Mucosa of stomach (tissue), 1 donor: Measurements from ENCODE around the gene FBXO36.

Experiments used
- H3K27me3 ChIP-seq: one replicate; pipeline ENCODE4 v1.7.0; 2013; ENCODE audit warnings: mild to moderate bottlenecking, low read length; ENCODE audit not compliant: control insufficient read depth, insufficient read depth
- H3K36me3 ChIP-seq: one replicate; pipeline ENCODE4 v1.7.0; 2013; ENCODE audit warnings: low read length; ENCODE audit not compliant: control insufficient read depth, insufficient read depth
- H3K4me1 ChIP-seq: one replicate; pipeline ENCODE4 v1.7.0; 2013; ENCODE audit warnings: mild to moderate bottlenecking, low read length; ENCODE audit not compliant: control insufficient read depth, insufficient read depth
- H3K4me3 ChIP-seq: one replicate; pipeline ENCODE4 v1.7.0; 2013; ENCODE audit warnings: low read length
- H3K9ac ChIP-seq: one replicate; pipeline ENCODE4 v1.7.0; 2013; ENCODE audit warnings: mild to moderate bottlenecking, low read length, moderate library complexity
- H3K9me3 ChIP-seq: one replicate; pipeline ENCODE4 v1.7.0; 2013; ENCODE audit warnings: mild to moderate bottlenecking, low read length, moderate library complexity; ENCODE audit not compliant: control insufficient read depth
- donor health status: Pancreatic carcinoma.

FBXO36 gene

DNA sequence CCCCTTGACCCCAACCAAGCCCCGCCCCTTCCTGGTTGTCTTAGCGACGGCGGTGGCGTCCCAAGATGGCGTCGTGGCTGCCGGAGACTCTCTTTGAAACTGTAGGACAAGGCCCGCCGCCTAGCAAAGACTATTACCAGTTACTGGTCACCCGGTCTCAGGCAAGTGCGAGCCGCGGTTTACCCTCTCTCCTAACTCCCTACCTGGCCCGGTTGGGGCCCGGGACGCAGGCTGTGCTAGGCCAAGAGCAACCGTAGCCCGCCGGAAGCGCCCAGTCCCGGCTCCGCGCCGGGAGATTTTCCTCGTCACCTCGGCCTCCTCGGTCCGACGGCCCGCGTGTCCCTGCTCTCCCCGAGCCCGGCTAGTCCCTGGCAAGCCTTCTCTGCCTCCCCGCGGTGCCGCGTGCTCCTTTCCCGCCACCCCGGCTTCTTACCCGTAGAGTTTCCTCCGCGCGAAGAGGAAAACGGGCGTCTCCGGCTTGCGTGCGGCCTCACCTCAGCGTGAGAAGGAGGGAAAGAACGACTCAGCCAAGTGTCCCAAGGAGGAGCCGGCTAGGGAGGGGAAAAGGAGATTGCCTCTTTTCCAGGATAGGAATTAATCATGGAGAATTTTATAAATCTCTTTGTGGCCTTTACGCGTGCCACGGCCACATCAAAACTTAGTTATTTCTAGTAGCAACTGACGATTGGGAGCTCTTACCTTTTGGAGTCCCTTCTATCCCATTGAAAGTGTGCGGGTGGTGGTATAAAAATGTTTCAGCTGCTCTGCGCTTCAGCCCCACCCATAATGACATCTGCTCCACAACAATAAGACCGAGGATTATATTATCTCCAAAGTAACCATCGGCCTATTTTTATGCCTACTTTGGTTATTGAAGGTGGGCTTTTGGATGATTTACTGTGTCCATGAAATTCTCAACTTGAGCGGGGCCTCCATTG, at the start of gene FBXO36:
Gene FBXO36, plus strand, starts transcription at position 55 of the 938 bp plus-strand sequence. Its CDS starts 11 bp downstream, at position 66.
- H3K4me3 ChIP-seq, result peak within 1 kb of the TSS; percentile 95
- peak within 1 kb of the TSS; percentile 96 for H3K9ac ChIP-seq
- H3K4me1 ChIP-seq, result peaks cover 11% of the 10 kb centered on the region
- H3K36me3 ChIP-seq, result no peaks in the 10 kb centered on the region
- no peaks in the 10 kb centered on the region for H3K9me3 ChIP-seq
- no peaks in the 10 kb centered on the region for H3K27me3 ChIP-seq

GRCh38 chr2:229873123-229873581, 49.2 kb upstream of the FBXO36 start:
- Histone ChIP-seq H3K36me3 (no peaks in the 10 kb centered on the region), H3K9ac (no peak overlapping the region), H3K9me3 (no peaks in the 10 kb centered on the region), H3K4me1 (no peaks in the 10 kb centered on the region), H3K27me3 (no peaks in the 10 kb centered on the region), H3K4me3 (no peak overlapping the region)

- Histone ChIP-seq H3K9ac (no peak overlapping the region), H3K36me3 (no peaks in the 10 kb centered on the region), H3K4me1 (no peaks in the 10 kb centered on the region), H3K27me3 (no peaks in the 10 kb centered on the region), H3K4me3 (no peak overlapping the region), H3K9me3 (no peaks in the 10 kb centered on the region)
Measured at GRCh38 chr2:229874647-229875046, 47.7 kb upstream of the FBXO36 start.

DNA sequence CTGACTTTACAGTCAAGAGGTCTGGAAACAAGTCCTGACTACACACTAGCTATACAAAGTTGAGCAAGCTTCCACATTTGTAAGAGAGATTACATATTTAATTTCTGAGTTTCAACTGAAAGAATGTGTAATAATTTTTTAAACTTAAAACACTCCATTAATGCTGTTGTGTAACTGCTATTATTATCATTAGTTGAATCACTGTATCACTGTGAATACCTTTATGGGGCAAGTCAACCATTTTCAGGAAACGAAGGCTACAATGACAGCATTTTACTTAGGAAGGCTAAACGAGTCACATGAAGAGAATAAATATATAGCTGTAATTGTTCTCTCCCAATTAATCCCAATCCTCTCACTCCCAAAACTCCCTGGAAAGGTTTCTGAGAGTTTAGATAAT, 46.8 kb upstream of the FBXO36 start:
- H3K9ac ChIP-seq, result no peak overlapping the region
- no peaks in the 10 kb centered on the region for H3K9me3 ChIP-seq
- no peaks in the 10 kb centered on the region for H3K4me1 ChIP-seq
- no peaks in the 10 kb centered on the region for H3K27me3 ChIP-seq
- H3K36me3 ChIP-seq, result no peaks in the 10 kb centered on the region
- H3K4me3 ChIP-seq, result no peak overlapping the region

GRCh38 chr2:229879191-229879950, 42.9 kb upstream of the FBXO36 start:
- Histone ChIP-seq H3K36me3 (no peaks in the 10 kb centered on the region), H3K27me3 (no peaks in the 10 kb centered on the region), H3K4me1 (no peaks in the 10 kb centered on the region), H3K9ac (no peak overlapping the region), H3K4me3 (no peak overlapping the region), H3K9me3 (no peaks in the 10 kb centered on the region)

DNA sequence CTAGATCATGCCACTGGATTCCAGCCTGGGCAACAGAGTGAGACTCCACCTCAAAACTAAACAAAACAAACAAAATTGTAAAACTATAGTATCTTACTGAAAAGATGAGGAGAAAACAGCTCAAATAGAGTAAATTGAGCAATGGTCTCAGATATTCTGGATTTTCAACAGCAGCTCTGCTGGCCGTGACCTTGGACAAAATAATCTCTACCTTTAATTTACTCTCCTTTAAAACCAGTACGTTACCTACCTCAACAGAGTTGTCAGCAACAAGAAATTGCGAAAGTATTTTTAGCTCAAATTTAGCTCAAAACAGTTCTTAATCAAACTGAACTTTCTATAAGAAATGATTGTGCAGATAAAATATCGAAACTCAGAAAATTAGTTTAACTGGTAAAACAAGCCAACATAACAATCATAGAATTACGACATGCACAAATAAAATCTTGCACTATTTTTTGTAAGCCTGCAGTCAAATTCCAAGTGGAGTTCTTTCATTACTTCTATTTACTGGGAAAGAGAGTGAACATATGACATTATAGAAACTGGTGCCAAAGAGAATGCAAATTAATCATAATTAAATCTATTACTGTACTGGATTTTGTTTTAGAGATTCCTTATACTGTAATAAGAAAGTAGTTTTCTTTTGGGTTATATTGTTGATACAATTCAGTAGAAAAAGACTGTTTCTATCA, 41.3 kb upstream of the FBXO36 start:
- no peak overlapping the region for H3K9ac ChIP-seq
- H3K9me3 ChIP-seq, result no peaks in the 10 kb centered on the region
- H3K36me3 ChIP-seq, result no peaks in the 10 kb centered on the region
- H3K27me3 ChIP-seq, result no peaks in the 10 kb centered on the region
- no peaks in the 10 kb centered on the region for H3K4me1 ChIP-seq
- H3K4me3 ChIP-seq, result no peak overlapping the region

GRCh38 chr2:229882583-229882982, 39.7 kb upstream of the FBXO36 start:
- Histone ChIP-seq H3K4me3 (no peak overlapping the region), H3K9ac (no peak overlapping the region), H3K9me3 (no peaks in the 10 kb centered on the region), H3K27me3 (no peaks in the 10 kb centered on the region), H3K36me3 (no peaks in the 10 kb centered on the region), H3K4me1 (no peaks in the 10 kb centered on the region)

DNA sequence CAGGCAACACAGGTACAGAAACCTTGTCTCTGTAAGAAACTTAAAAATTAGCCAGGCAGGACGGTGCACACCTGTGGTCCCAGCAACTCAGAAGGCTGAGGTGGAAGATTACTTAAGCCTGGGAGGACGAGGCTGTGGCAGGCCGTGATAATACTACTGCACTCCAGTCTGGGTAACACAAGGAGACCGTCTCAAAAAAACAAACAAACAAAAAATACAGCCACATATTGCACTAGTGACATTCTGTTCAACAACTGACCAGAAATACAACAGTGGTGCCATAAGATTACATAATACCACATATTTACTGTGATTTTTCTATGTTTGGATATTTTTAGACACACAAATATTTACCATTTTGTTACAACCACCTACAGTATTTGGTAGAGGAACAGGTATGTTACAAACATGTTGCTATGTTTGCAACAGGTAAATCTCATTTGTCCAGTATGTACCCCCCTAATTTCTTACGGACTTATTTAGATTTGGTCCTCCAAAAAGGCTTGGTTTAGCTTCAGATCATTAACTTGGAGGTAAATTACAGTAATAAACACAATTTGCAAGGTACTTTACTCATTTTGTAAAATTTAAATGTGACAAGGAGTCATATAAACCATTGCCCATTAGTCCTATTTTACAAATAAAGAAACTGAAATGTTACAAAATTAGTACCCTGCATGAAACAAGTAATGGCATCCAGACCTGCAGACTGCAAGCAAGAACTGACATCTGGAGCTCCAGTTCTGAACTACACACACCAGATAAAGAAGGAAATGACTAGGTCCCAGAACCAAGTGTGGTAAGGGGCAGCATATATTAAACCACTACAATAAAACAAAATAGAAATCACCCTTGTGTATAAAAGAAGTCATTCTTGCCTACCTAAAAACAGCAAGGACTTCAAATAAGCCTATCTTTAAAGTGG, 37.3 kb upstream of the FBXO36 start:
- H3K4me1 ChIP-seq, result no peaks in the 10 kb centered on the region
- H3K9me3 ChIP-seq, result no peaks in the 10 kb centered on the region
- H3K4me3 ChIP-seq, result no peak overlapping the region
- no peaks in the 10 kb centered on the region for H3K36me3 ChIP-seq
- no peaks in the 10 kb centered on the region for H3K27me3 ChIP-seq
- no peak overlapping the region for H3K9ac ChIP-seq

- Histone ChIP-seq H3K9ac (no peak overlapping the region), H3K4me1 (no peaks in the 10 kb centered on the region), H3K9me3 (no peaks in the 10 kb centered on the region), H3K36me3 (no peaks in the 10 kb centered on the region), H3K4me3 (no peak overlapping the region), H3K27me3 (no peaks in the 10 kb centered on the region)
Measured at GRCh38 chr2:229887441-229887840, 34.9 kb upstream of the FBXO36 start.

GRCh38 chr2:229888031-229888430, 34.3 kb upstream of the FBXO36 start:
- no peak overlapping the region for H3K9ac ChIP-seq
- H3K4me1 ChIP-seq, result no peaks in the 10 kb centered on the region
- no peaks in the 10 kb centered on the region for H3K9me3 ChIP-seq
- H3K27me3 ChIP-seq, result no peaks in the 10 kb centered on the region
- no peaks in the 10 kb centered on the region for H3K36me3 ChIP-seq
- H3K4me3 ChIP-seq, result no peak overlapping the region

DNA sequence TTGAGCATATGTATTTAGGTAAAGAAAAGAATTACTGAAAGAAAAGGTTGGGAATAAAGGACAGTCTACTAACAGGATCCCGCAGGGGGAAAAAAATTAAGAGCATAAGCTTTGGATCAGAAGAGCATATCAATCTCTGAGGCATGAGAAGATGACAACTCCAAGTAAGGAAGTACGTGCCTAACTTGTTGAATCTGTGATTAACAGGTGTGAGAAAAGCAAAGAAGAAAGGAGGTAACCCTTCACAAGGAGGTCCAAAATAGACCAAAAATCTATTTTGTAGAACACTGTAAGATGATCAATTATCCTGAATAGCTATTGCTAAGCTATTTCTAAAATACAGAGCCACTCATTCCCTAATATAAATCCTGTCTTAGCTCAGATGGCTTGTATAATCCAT, 33.3 kb upstream of the FBXO36 start:
- H3K27me3 ChIP-seq, result no peaks in the 10 kb centered on the region
- no peak overlapping the region for H3K4me3 ChIP-seq
- no peaks in the 10 kb centered on the region for H3K4me1 ChIP-seq
- no peak overlapping the region for H3K9ac ChIP-seq
- no peaks in the 10 kb centered on the region for H3K9me3 ChIP-seq
- H3K36me3 ChIP-seq, result no peaks in the 10 kb centered on the region
